GM12878 (cell line): Measurements from ENCODE around the gene PIK3C2B. TPM values are rescaled to one million over a fixed set of nuclear protein-coding genes. Genes with fewer than 3 reads are reported as not detected.
A peak's percentile ranks its signal among the peaks of the same experiment; 100 is the strongest.

ENCODE experiments used
- BHLHE40 ChIP-seq, 2 experiments: fragments of 450-650 bp in 1 of 2; IDR thresholded peaks; 2 replicates each; pipeline ENCODE4 v1.6.1; 2011 to 2017; ENCODE audit warnings: low read depth in 2 of 2, borderline replicate concordance in 1 of 2, improper control_type of control experiment in 1 of 2, low read length in 1 of 2, mild to moderate bottlenecking in 1 of 2
- EED ChIP-seq: sonication (generic); IDR thresholded peaks from 2 replicates; pipeline ENCODE4 v1.6.1; 2016; ENCODE audit warnings: antibody characterized with exemption, low read depth
- EGR1 ChIP-seq, 2 experiments: IDR thresholded peaks; 1 replicate in 1 of 2; 2 replicates in 1 of 2; pipeline ENCODE4 v1.6.1; 2011 to 2012; ENCODE audit warnings: low read depth in 2 of 2, low read length in 2 of 2, borderline replicate concordance in 1 of 2, mild to moderate bottlenecking in 1 of 2, moderate library complexity in 1 of 2
- EZH2 ChIP-seq: IDR thresholded peaks from 2 replicates; pipeline ENCODE4 v1.6.1; 2012; ENCODE audit warnings: low read depth, mild to moderate bottlenecking, control low read depth, inconsistent platforms, low read length, borderline replicate concordance; ENCODE audit not compliant: control insufficient read depth
- IKZF1 ChIP-seq: fragments of 450-650 bp; conservative IDR thresholded peaks from 2 replicates; pipeline ENCODE4 v1.6.1; 2017; ENCODE audit warnings: antibody characterized with exemption, mild to moderate bottlenecking
- IRF4 ChIP-seq: IDR thresholded peaks from 2 replicates; pipeline ENCODE4 v1.6.1; 2011; ENCODE audit warnings: low read depth, low read length
- MEF2B ChIP-seq: fragments of 450-650 bp; IDR thresholded peaks from 2 replicates; pipeline ENCODE4 v1.6.1; 2018; ENCODE audit warnings: mild to moderate bottlenecking, moderate library complexity; ENCODE audit not compliant: partially characterized antibody, poor library complexity, severe bottlenecking
- MYC ChIP-seq: IDR thresholded peaks from 2 replicates; pipeline ENCODE4 v1.6.1; 2011; ENCODE audit warnings: mild to moderate bottlenecking, low read length, moderate library complexity, inconsistent platforms; ENCODE audit not compliant: insufficient read depth, insufficient replicate concordance, insufficient read length, severe bottlenecking
- NBN ChIP-seq: fragments of 450-650 bp; IDR thresholded peaks from 2 replicates; pipeline ENCODE4 v1.6.1; 2016
- NFYB ChIP-seq: IDR thresholded peaks from 2 replicates; pipeline ENCODE4 v1.6.1; 2011; ENCODE audit warnings: low read depth, mild to moderate bottlenecking, low read length, improper control_type of control experiment, moderate library complexity; ENCODE audit not compliant: insufficient read depth
- POLR2AphosphoS5 ChIP-seq: IDR thresholded peaks from 2 replicates; pipeline ENCODE4 v1.6.1; 2011; ENCODE audit warnings: mild to moderate bottlenecking, low read length, inconsistent platforms
- POU2F2 ChIP-seq: IDR thresholded peaks from 3 replicates; pipeline ENCODE4 v1.6.1; 2011; ENCODE audit warnings: low read depth, mild to moderate bottlenecking, low read length, borderline replicate concordance
- SIN3A ChIP-seq: IDR thresholded peaks from 2 replicates; pipeline ENCODE4 v1.6.1; 2012; ENCODE audit warnings: low read depth, low read length, improper control_type of control experiment
- SMAD5 ChIP-seq: IDR thresholded peaks from 2 replicates; pipeline ENCODE4 v1.6.1; 2016; ENCODE audit warnings: antibody characterized with exemption, low read depth
- SPI1 ChIP-seq: IDR thresholded peaks from 2 replicates; pipeline ENCODE4 v1.6.1; 2011; ENCODE audit warnings: low read depth, mild to moderate bottlenecking, low read length, moderate library complexity, borderline replicate concordance; ENCODE audit not compliant: insufficient read depth
- TCF12 ChIP-seq: IDR thresholded peaks from 2 replicates; pipeline ENCODE4 v1.6.1; 2011; ENCODE audit warnings: low read depth, mild to moderate bottlenecking, low read length
- ZNF24 ChIP-seq: fragments of 450-650 bp; IDR thresholded peaks from 2 replicates; pipeline ENCODE4 v1.6.1; 2017; ENCODE audit warnings: antibody characterized with exemption, mild to moderate bottlenecking
- ZNF274 ChIP-seq: IDR thresholded peaks from one replicate; pipeline ENCODE4 v1.8.0; 2011; ENCODE audit not compliant: insufficient read length, insufficient read depth
- ZZZ3 ChIP-seq: IDR thresholded peaks from 2 replicates; pipeline ENCODE4 v1.6.1; 2011; ENCODE audit warnings: low read depth; ENCODE audit not compliant: control insufficient read depth, insufficient read length
- polyA plus RNA-seq, 11 experiments: library from polyadenylated mRNA; depleted of rRNA in 4 of 11; unstranded in 6 of 11; stranded (reverse) in 5 of 11; fragments of >200 nt; fragmentation: Nextera tagmentation in 4 of 11; fragmentation: Illumina TruSeq in 1 of 11; extraction: Ambion mirVana in 4 of 11; extraction: Trizol in 1 of 11; gene quantifications; 1 replicate in 1 of 11; 2 replicates in 10 of 11; pipeline versions ENCODE4 v1.2.1 to v1.2.3, GENCODE V29; 2011 to 2016; ENCODE audit warnings: inconsistent platforms in 2 of 11, missing spikeins in 2 of 11, low read depth in 1 of 11
- total RNA-seq, 4 experiments: library from RNA; depleted of rRNA in 3 of 4; stranded (reverse); fragments of >200 nt in 3 of 4; fragmentation: Illumina TruSeq in 1 of 4; extraction: Trizol in 1 of 4; gene quantifications; 2 replicates each; pipeline versions ENCODE4 v1.2.1 to v1.2.3, GENCODE V29; 2013 to 2021
- TF ChIP-seq, protein P1 (sequence below): fragments of 450-650 bp; IDR thresholded peaks from 2 replicates; pipeline ENCODE4 v1.6.1; 2017; ENCODE audit warnings: mild to moderate bottlenecking, moderate library complexity
- TF ChIP-seq, protein P2 (sequence below): IDR thresholded peaks from 2 replicates; pipeline ENCODE4 v1.6.1; 2011; ENCODE audit warnings: low read depth, mild to moderate bottlenecking, low read length, moderate library complexity, borderline replicate concordance; ENCODE audit errors: extremely low read depth
- TF ChIP-seq, protein P3 (sequence below): fragments of 450-650 bp; IDR thresholded peaks from 2 replicates; pipeline ENCODE4 v1.6.1; 2016; ENCODE audit warnings: mild to moderate bottlenecking
- TF ChIP-seq, protein P4 (sequence below): IDR thresholded peaks from 2 replicates; pipeline ENCODE4 v1.6.1; 2012; ENCODE audit warnings: low read depth, low read length, improper control_type of control experiment

PIK3C2B gene
- total and polyA plus RNA-seq, 10 of the 15 experiments (the other 5 are each of a cell fraction or from before 2014, with no cell fraction given): 2.2 to 38.1 (median 11.4) TPM

DNA sequence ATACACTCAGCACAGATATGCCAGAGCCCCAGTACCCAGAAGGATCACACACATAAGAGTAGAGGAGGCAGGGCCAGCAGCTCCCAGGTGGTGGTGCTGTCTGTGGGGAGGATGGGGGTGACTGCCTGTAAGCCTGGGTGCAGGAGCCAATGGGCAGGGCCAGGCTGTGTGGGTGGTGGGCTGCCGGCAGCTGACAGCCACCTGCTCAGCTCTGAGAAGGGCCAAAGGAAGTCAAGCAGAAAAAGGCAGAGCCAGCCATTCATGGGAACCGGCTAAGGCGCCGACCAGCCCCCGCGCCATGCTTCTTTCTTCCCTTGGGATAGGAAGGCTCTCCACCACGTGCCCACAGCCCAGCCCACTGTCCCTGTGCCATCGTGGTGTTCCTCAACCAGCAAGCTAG lies 14.1 kb downstream of the PIK3C2B start (continued):
- TF ChIP-seq SIN3A: no peak
- TF ChIP-seq, protein P1, sequence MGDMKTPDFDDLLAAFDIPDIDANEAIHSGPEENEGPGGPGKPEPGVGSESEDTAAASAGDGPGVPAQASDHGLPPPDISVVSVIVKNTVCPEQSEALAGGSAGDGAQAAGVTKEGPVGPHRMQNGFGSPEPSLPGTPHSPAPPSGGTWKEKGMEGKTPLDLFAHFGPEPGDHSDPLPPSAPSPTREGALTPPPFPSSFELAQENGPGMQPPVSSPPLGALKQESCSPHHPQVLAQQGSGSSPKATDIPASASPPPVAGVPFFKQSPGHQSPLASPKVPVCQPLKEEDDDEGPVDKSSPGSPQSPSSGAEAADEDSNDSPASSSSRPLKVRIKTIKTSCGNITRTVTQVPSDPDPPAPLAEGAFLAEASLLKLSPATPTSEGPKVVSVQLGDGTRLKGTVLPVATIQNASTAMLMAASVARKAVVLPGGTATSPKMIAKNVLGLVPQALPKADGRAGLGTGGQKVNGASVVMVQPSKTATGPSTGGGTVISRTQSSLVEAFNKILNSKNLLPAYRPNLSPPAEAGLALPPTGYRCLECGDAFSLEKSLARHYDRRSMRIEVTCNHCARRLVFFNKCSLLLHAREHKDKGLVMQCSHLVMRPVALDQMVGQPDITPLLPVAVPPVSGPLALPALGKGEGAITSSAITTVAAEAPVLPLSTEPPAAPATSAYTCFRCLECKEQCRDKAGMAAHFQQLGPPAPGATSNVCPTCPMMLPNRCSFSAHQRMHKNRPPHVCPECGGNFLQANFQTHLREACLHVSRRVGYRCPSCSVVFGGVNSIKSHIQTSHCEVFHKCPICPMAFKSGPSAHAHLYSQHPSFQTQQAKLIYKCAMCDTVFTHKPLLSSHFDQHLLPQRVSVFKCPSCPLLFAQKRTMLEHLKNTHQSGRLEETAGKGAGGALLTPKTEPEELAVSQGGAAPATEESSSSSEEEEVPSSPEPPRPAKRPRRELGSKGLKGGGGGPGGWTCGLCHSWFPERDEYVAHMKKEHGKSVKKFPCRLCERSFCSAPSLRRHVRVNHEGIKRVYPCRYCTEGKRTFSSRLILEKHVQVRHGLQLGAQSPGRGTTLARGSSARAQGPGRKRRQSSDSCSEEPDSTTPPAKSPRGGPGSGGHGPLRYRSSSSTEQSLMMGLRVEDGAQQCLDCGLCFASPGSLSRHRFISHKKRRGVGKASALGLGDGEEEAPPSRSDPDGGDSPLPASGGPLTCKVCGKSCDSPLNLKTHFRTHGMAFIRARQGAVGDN: peak; percentile 78; the same call in 1 of the 2 replicates
- TF ChIP-seq ZNF274: no peak
- no peak for TF ChIP-seq SMAD5
- TF ChIP-seq POLR2AphosphoS5: 0 out of 2 replicates have a peak, but pooled peaks have one; percentile 34
- no peak for TF ChIP-seq NBN
- TF ChIP-seq, protein P2, sequence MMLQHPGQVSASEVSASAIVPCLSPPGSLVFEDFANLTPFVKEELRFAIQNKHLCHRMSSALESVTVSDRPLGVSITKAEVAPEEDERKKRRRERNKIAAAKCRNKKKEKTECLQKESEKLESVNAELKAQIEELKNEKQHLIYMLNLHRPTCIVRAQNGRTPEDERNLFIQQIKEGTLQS: no peak
- TF ChIP-seq, protein P3, sequence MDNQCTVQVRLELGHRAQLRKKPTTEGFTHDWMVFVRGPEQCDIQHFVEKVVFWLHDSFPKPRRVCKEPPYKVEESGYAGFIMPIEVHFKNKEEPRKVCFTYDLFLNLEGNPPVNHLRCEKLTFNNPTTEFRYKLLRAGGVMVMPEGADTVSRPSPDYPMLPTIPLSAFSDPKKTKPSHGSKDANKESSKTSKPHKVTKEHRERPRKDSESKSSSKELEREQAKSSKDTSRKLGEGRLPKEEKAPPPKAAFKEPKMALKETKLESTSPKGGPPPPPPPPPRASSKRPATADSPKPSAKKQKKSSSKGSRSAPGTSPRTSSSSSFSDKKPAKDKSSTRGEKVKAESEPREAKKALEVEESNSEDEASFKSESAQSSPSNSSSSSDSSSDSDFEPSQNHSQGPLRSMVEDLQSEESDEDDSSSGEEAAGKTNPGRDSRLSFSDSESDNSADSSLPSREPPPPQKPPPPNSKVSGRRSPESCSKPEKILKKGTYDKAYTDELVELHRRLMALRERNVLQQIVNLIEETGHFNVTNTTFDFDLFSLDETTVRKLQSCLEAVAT: no peak
- no peak for TF ChIP-seq ZNF24
- no peak for TF ChIP-seq IRF4
- TF ChIP-seq MEF2B: peak; percentile 80
- no peak for TF ChIP-seq MYC
- TF ChIP-seq POU2F2: 0 out of 3 replicates have a peak, but pooled peaks have one; percentile 20
- TF ChIP-seq EED: peak; percentile 69; the same call in 1 of the 2 replicates
- TF ChIP-seq EGR1 (IDR thresholded peaks at IDR 0.05; ENCODE audit: borderline replicate concordance in 1 of 2, low read depth in 2 of 2, low read length in 2 of 2): peak in 1 of 2 experiments; percentile 66; a peak in 1 of 3 replicates
- TF ChIP-seq, protein P4, sequence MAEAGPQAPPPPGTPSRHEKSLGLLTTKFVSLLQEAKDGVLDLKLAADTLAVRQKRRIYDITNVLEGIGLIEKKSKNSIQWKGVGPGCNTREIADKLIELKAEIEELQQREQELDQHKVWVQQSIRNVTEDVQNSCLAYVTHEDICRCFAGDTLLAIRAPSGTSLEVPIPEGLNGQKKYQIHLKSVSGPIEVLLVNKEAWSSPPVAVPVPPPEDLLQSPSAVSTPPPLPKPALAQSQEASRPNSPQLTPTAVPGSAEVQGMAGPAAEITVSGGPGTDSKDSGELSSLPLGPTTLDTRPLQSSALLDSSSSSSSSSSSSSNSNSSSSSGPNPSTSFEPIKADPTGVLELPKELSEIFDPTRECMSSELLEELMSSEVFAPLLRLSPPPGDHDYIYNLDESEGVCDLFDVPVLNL: no peak
- peak; percentile 67; the same call in 1 of the 2 replicates for TF ChIP-seq NFYB
- no peak for TF ChIP-seq ZZZ3
- no peak for TF ChIP-seq SPI1
- TF ChIP-seq TCF12: peak; percentile 95
- TF ChIP-seq EZH2: no peak
- TF ChIP-seq BHLHE40 (IDR thresholded peaks at IDR 0.05; ENCODE audit: borderline replicate concordance in 1 of 2, low read depth in 2 of 2, low read length in 1 of 2): peak; percentile 39 to 73; a peak in 2 of 4 replicates
- TF ChIP-seq IKZF1: peak; percentile 72
